K562 (cell line): ENCODE results near the gene JMY. TPM values are rescaled to one million over a fixed set of nuclear protein-coding genes. Genes with fewer than 3 reads are reported as not detected.

Source experiments
- BDP1 ChIP-seq: IDR thresholded peaks from 3 replicates; pipeline ENCODE4 v1.6.1; 2011; ENCODE audit not compliant: insufficient read length, insufficient read depth
- DPF2 ChIP-seq: fragments of 450-650 bp; IDR thresholded peaks from 2 replicates; pipeline ENCODE4 v1.6.1; 2016
- E4F1 ChIP-seq: fragments of 250-450 bp; sonication (Bioruptor Pico); IDR thresholded peaks from 2 replicates; pipeline ENCODE4 v1.5.0; 2021; ENCODE audit warnings: mild to moderate bottlenecking, borderline replicate concordance
- KLF6 ChIP-seq: fragments of 250-450 bp; sonication (Bioruptor Pico); IDR thresholded peaks from 2 replicates; pipeline ENCODE4 v1.4.0; 2020; ENCODE audit warnings: mild to moderate bottlenecking, moderate library complexity, borderline replicate concordance
- MAFK ChIP-seq: IDR thresholded peaks from 2 replicates; pipeline ENCODE4 v1.6.1; 2011; ENCODE audit warnings: low read length, improper control_type of control experiment
- MAZ ChIP-seq, 2 experiments: fragments of 450-650 bp in 1 of 2; sonication (generic) in 1 of 2; formaldehyde crosslinking; IDR thresholded peaks in 1 of 2; conservative IDR thresholded peaks in 1 of 2; 2 replicates each; pipeline versions ENCODE4 v1.4.0 to v1.5.0; 2020; ENCODE audit warnings: mild to moderate bottlenecking in 1 of 2, missing genetic modification reagents in 1 of 2
- MCM2 ChIP-seq: fragments of 450-650 bp; IDR thresholded peaks from 2 replicates; pipeline ENCODE4 v1.6.1; 2017; ENCODE audit warnings: low read depth, mild to moderate bottlenecking
- MCM7 ChIP-seq, 2 experiments: fragments of 450-650 bp; IDR thresholded peaks; 2 replicates each; pipeline ENCODE4 v1.6.1; 2016 to 2018
- NCOA4 ChIP-seq: fragments of 450-650 bp; IDR thresholded peaks from 2 replicates; pipeline ENCODE4 v1.6.1; 2018; ENCODE audit warnings: mild to moderate bottlenecking; ENCODE audit not compliant: partially characterized antibody
- NFYB ChIP-seq: IDR thresholded peaks from 2 replicates; pipeline ENCODE4 v1.6.1; 2011; ENCODE audit warnings: mild to moderate bottlenecking, moderate library complexity; ENCODE audit not compliant: insufficient read length; ENCODE audit errors: extremely low read depth
- PHF20 ChIP-seq: fragments of 450-650 bp; IDR thresholded peaks from 2 replicates; pipeline ENCODE4 v1.6.1; 2018; ENCODE audit not compliant: partially characterized antibody
- ZBTB40 ChIP-seq, 2 experiments: fragments of 450-650 bp in 1 of 2; sonication (generic) in 1 of 2; formaldehyde crosslinking in 1 of 2; IDR thresholded peaks; 2 replicates each; pipeline versions ENCODE4 v1.7.1 to v1.9.0; 2016 to 2022; ENCODE audit warnings: inconsistent platforms in 1 of 2, mild to moderate bottlenecking in 1 of 2, missing genetic modification reagents in 1 of 2
- ZNF143 ChIP-seq: sonication (generic); formaldehyde crosslinking; IDR thresholded peaks from 2 replicates; pipeline ENCODE4 v1.9.0; 2022; ENCODE audit warnings: mild to moderate bottlenecking, missing genetic modification reagents
- ZNF184 ChIP-seq: sonication (generic); formaldehyde crosslinking; IDR thresholded peaks from 2 replicates; pipeline ENCODE4 v1.5.0; 2020; ENCODE audit warnings: missing genetic modification reagents
- ZNF347 ChIP-seq: fragments of 450-650 bp; formaldehyde crosslinking; IDR thresholded peaks from 2 replicates; pipeline ENCODE4 v1.4.0; 2020; ENCODE audit warnings: low read depth, mild to moderate bottlenecking, moderate library complexity
- ZNF589 ChIP-seq: fragments of 200-800 bp; sonication (Bioruptor generic); IDR thresholded peaks from 2 replicates; pipeline ENCODE4 v1.6.1; 2016; ENCODE audit warnings: low read depth, missing genetic modification characterization, missing compliant biosample characterization
- ZNF778 ChIP-seq: fragments of 450-650 bp; formaldehyde crosslinking; IDR thresholded peaks from 2 replicates; pipeline ENCODE4 v1.4.0; 2020; ENCODE audit warnings: mild to moderate bottlenecking, moderate library complexity
- polyA plus RNA-seq, 8 experiments: library from polyadenylated mRNA; depleted of rRNA in 4 of 8; stranded (reverse) in 5 of 8; unstranded in 3 of 8; fragments of >200 nt; fragmentation: Nextera tagmentation in 2 of 8; fragmentation: Illumina TruSeq in 1 of 8; extraction: Ambion mirVana in 2 of 8; extraction: Trizol in 1 of 8; gene quantifications; 2 replicates each; pipeline versions ENCODE4 v1.2.1 to v1.2.3, GENCODE V29; 2011 to 2014; ENCODE audit warnings: inconsistent platforms in 1 of 8, missing spikeins in 1 of 8
- total RNA-seq, 7 experiments: library from RNA; depleted of rRNA in 6 of 7; stranded (reverse); fragments of >200 nt in 6 of 7; fragmentation: Illumina TruSeq in 2 of 7; extraction: Trizol in 2 of 7; gene quantifications; 2 replicates each; pipeline versions ENCODE4 v1.2.1 to v1.2.3, GENCODE V29; 2011 to 2021; ENCODE audit warnings: low replicate concordance in 1 of 7

Gene JMY
- total and polyA plus RNA-seq, 9 of the 15 experiments (the other 6 are each of a cell fraction or from before 2014, with no cell fraction given), result 1.1 to 5.5 (median 3.7) TPM

- TF ChIP-seq ZBTB40 (IDR thresholded peaks at IDR 0.05), result no peak
- no peak for TF ChIP-seq ZBTB40 (CRISPR knock-in tag; IDR thresholded peaks at IDR 0.05)
- no peak for TF ChIP-seq PHF20
- no peak for TF ChIP-seq ZNF184 (CRISPR knock-in tag)
- no peak for TF ChIP-seq NCOA4
- TF ChIP-seq BDP1, result no peak
- TF ChIP-seq NFYB, result no peak
- TF ChIP-seq ZNF778, result no peak
- TF ChIP-seq ZNF347 (CRISPR knock-in tag), result no peak
- no peak for TF ChIP-seq MCM2
- TF ChIP-seq MAZ (CRISPR knock-in tag; conservative IDR thresholded peaks at IDR 0.05 in 1 of 2, IDR thresholded peaks at IDR 0.05 in 1 of 2), result no peak
- TF ChIP-seq E4F1 (CRISPR knock-in tag), result no peak
- no peak; the same call in 1 of the 2 replicates for TF ChIP-seq DPF2
- TF ChIP-seq MCM7 (IDR thresholded peaks at IDR 0.05), result no peak
- TF ChIP-seq ZNF589 (CRISPR knock-in tag), result peak; percentile 45; the same call in 1 of the 2 replicates
- no peak for TF ChIP-seq ZNF143 (CRISPR knock-in tag)
- peak; percentile 26; the same call in 1 of the 2 replicates for TF ChIP-seq MAFK
- no peak for TF ChIP-seq KLF6 (CRISPR knock-in tag)
These were observed 83.1 kb downstream of the JMY start (continued) for GRCh38 chr5:79318935-79319614.
